ENCODE measurements around the gene CBX6.

Gene CBX6

GRCh38 chr22:38872831-38873248 is 824 bp upstream of the CBX6 start:
- peak; percentile 21 for DNase-seq

DNA sequence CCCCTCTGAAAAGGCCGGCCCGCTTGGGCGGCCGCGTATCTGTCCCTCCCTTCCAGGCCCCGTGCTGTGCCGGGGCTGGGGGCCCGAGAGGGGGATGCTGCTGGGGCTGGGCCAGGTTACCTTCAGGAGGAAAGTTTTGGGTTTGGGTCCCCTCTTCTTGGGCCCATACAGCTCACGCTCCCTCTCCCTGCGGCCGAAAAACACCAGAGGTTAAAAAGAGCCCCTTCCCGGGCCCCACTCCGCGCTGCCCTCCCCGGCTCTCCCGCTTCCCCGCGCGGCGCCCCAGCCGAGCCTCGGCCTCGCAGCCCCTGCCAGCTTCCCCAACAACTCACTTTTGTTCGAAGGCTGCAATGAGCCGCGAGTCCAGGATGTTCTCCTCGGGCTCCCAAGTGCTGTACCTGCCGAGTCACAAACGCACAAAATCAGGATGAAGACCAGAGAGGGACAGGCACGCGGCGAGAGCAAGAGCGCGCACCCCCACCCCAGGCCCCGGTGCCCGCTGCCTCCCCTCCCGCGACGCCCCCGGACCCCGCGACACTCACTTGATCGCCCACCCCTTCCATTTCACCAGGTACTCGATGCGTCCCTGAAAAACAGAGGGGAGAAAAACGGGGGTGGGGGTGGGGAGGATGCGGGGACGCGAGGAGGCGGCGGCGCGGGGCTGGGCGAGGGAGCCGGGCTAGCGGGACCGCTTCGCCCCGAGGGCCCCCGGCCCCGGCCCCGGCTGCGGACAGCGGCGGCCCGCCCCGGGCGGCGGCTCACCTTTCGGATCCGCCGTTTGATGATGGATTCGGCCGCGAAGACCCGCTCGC is 450 bp downstream of the CBX6 start:
- peak; percentile 17 for DNase-seq

DNA sequence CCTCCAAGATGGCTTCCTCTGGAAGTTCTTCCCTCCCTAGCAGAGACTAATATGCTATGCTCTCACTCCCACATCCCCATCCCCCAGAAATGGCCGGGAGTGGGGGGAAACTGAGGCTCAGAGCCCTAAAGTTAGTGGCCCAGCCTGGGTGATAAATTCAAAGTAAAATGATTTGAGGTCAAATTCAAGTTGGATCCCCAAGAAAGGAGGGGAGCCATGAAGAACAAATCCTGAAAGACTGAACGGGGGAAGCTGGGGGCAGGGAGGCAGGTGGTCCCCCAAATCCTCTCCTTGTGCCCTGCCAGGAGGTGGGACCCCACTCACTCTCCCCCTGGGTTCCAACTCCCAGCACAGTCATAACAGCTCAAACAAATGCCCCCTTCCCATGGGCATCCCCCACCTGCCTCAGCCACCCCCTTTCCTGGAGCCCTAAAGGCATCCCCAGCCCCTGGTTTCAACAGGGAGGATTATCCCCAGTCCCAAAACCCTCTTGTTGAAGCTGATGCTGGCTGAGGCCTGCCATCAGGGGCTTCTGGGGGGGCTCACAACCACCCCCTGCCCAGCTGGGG is 1.1 kb downstream of the CBX6 start:
- DNase-seq = no peak

GRCh38 chr22:38870312-38870741 is 1.7 kb downstream of the CBX6 start:
- DNase-seq = peak; percentile 80

- DNase-seq = no peak
Measured at GRCh38 chr22:38869663-38870062, 2.4 kb downstream of the CBX6 start.

DNA sequence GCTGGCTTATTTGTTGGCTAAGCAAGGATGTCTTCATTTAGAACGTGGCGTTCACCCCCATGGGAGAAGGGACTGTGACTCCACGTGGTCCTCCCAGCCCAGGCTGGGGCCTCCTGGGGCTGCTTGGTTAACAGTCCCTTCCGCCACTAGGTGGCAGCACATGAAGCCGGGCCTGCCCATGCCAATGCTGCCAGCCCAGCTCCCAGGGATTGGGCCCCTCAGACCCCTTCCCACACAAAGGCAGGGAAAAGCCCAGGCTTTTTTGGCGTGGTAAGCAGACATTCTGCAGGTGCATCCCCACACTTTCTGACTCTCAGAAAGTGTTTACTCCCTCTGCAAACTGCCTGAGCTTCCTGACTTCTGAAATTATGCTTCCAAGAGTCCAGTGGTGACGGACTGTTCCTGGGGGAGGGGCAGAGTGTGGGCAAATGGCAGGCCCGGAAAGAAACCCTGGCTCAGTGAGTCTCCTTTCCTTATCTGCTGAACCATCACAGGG is 3.1 kb downstream of the CBX6 start:
- peak; percentile 67 for DNase-seq

DNA sequence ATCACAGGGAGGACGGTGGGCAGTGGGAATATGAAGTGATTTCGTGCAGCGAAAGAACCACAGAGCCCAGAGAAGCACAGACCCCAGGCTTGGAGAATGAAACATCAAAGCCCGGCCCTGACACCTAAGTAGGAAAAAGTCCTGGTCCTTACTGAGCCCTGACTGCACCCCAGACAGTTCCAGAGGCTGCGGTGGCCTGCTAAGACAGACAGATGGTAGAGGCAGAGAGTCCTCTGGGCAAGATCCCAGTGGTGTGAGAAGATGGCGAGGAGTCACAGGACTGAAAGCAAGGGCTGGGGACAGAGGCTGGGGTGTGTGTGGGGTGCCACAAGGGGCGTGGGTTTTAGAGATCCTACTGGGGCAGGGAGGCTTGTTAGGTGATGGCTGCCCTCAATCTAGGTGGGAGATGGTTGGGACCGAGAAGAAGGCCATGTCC is 3.7 kb downstream of the CBX6 start:
- DNase-seq = no peak

- no peak for DNase-seq
Measured at GRCh38 chr22:38867471-38868285, 4.3 kb downstream of the CBX6 start.

- DNase-seq = no peak
Measured at GRCh38 chr22:38867124-38867455, 4.9 kb downstream of the CBX6 start.

- no peak for DNase-seq
Measured at GRCh38 chr22:38866399-38867123, 5.5 kb downstream of the CBX6 start.

- no peak for DNase-seq
Measured at GRCh38 chr22:38866024-38866398, 6.0 kb downstream of the CBX6 start.

DNA sequence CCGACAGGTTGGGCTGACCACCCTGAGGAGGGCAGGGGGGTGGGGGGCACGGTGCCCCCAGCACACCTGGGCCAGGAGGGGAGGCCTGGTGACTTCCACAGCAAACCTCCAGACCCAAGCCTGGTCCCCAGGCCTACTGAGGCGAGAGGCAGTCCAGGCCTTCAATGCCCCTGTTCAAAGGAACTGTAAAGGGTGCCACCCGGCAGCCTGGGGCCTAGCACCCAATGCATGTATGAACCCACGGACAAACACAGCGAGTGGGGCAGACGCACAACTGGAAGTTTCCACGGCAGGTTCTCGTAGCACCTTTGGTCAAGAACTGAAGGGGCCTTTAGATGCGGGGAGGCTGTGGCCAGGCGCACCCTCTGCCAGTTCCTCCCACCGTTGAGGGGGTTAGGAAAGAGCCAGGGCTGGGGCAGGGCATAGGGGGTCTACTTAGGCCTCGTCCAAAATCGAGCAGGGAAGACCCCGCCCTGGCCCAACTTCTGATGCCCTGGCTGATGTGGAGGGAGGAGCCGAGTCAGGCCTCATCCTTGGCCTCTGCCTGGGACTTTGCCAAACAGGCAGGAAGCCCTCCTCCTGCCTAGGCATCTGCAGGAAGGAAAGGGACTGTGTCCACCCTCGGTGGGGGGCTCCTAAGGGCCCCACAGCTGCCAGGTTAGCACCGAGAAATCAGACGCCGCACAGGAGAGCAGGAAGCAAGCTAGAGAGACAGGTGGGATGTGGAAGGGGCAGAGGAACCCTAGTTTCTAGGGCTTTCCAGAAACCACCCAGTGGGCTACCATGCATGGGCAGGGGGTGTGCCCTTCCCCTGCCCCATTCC is 6.6 kb downstream of the CBX6 start:
- no peak for DNase-seq

GRCh38 chr22:38864361-38865191 is 7.4 kb downstream of the CBX6 start:
- DNase-seq = no peak

DNA sequence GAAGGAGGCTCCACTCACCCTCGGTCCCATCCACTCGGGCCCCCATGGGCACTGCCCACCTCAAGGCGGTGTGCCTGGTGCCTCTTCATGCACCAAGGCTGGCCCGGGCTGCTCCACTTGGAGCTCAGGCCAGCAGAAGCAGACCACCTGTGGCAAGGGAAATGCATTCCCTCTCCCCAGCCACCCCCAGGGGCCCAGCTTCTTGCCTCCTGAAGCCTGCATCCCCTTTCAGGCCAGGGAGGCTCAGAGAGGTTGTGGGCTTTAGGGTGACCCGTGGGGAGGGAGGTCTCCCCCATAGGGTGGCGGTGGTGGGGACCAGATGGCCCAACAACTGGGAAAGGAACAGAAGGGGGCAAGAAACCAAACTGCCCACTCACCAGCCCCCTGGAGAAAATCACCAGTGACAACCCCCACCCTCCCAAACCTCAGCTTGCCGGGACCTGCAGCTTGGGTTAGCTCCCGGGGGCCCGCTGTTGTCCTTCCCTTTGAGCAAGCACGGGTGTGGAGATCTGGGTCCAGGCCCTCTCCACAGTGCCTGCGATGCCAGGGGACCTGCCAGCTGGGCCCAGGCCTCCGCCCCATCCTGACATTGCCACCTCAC is 8.4 kb downstream of the CBX6 start:
- no peak for DNase-seq

DNA sequence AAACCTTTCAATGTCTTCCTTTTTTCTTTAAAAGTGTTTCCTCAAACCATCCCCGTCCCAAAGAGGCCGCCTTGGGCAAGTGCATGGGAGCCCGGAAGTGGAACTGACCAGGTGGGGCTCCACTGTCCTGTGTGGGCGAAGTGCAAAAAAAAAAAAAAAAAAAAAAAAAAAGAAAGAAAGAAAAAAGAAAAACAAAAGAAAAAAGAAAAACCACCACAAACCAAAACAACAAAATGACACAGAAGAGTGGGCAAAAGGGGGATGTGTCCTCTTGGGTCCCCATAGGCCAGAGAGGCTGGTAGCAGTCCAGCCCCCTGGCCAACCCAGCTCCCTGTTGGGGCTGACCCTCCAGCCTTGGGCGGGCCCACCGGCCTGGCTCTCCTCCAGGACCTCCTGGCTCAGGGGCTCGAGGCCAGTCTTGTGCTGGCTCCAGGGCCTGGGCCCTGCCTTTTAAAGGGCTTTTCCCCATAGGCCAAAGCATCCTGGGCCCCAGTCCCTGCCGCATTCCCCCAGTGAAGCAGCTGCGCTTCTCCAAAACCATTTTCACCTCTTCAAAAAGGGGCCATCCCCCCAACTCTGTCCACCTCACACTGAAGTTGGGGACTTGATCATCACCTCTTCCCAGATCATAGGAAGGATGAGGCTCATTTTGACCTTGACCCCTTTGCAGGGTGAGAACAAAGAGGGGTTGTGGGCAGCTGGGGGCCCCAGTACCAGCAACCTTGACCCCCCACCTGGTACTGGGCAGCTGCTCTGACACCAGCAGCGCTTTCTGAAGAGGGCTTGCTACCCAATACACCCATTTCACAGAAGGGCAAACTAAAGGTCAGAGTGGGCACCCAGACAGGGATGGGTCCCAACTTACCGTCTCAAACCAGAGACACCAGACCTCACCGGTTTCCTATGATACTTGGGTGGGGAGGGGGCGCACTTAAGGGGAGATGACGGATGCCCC is 9.4 kb downstream of the CBX6 start:
- DNase-seq = peak; percentile 11

DNA sequence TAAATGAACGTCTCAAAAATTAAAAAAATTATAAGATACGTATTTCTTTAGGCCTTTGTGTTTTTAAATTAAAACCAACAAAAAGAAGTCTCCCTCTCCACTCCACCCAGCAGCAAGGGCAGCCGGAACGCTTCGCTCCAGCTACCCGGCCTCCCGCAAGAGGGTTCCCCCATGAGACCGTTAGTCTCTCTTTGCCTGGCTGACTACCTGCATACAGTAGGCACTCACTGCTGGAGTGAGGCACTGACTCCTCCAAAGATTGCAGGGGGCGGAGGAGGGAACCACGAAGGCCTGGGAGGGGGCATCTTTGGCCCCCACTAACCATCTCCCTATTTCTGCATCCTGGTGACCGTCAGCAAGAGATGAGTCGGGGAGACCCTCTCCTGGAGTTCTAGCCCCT is 10.1 kb downstream of the CBX6 start:
- no peak for DNase-seq

GRCh38 chr22:38861170-38861876 is 10.7 kb downstream of the CBX6 start:
- DNase-seq = no peak

GRCh38 chr22:38860283-38861169 is 11.5 kb downstream of the CBX6 start:
- DNase-seq = no peak

Data from fibroblast of skin of right biceps (primary cell).